Hypothalamus (tissue), 51 donors: ENCODE results near the gene TAPT1.
A peak's percentile ranks its signal among the peaks of the same experiment; 100 is the strongest.
"Not testable (repeated sequence)": the region's sequence is repeated elsewhere in the genome, so short reads cannot be mapped to it uniquely, and the experiment has no call there.

Experiments
- DNase-seq, 51 donors: peaks; one replicate each; lab custom pipeline; 2025; lab: John Stamatoyannopoulos, UW

Gene TAPT1

DNA sequence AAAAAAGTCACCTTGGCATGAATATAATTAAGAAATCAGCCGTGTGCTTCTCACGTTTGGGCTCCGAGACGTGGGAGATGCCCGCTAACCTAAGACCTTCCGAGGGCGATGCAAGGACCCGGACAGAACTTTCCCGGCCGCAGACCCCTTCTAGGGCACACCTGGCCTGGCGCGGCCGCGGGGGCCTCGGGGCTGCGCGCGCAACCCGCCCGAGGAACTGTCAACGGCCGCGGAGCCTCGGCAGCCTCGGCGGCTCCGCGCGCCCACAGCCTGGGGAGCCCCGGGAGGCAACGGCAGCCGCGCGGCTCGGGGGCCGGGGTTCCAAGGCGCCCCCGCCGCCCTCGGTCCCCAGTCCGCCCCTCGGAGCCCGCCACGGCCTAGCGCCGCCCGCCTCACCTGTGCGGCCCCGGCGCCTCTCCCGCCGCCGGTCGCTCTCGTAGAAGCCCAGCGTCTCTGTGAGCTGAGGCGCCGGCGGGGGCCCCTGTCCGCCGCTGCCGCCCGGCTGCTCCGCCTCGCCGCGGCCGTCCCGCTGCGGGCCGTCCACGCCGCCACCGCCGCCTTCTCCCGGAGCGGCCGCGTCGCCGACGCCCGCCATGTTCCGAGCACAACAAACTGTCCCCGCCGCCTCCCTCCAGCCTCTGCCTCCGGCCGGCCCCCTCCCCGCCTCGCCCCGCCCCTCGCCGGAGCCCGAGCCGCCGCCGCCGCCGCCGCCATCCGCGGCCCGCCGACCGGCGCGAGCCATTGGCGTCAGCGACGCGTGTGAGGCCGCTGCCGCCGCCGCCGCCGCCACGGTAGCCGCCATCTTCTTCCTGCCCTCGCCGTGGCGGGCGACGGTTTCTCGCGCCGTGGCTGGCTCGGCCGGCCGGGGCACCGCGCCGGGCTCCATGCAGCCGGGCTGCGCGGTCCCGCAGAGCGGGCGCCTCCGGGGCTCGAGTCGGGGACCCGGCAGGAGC, at the start of gene TAPT1:
TAPT1 (minus strand) TSS at position 609 of the 953 bp plus-strand sequence; CDS start at position 595, 14 bp downstream.
- peak in 49 of 51 donors; percentile 11 to 86 (median 71) for DNase-seq

- no peak for DNase-seq
These were observed 45.1 kb upstream of the TAPT1 start for GRCh38 chr4:16271411-16271810.

DNA sequence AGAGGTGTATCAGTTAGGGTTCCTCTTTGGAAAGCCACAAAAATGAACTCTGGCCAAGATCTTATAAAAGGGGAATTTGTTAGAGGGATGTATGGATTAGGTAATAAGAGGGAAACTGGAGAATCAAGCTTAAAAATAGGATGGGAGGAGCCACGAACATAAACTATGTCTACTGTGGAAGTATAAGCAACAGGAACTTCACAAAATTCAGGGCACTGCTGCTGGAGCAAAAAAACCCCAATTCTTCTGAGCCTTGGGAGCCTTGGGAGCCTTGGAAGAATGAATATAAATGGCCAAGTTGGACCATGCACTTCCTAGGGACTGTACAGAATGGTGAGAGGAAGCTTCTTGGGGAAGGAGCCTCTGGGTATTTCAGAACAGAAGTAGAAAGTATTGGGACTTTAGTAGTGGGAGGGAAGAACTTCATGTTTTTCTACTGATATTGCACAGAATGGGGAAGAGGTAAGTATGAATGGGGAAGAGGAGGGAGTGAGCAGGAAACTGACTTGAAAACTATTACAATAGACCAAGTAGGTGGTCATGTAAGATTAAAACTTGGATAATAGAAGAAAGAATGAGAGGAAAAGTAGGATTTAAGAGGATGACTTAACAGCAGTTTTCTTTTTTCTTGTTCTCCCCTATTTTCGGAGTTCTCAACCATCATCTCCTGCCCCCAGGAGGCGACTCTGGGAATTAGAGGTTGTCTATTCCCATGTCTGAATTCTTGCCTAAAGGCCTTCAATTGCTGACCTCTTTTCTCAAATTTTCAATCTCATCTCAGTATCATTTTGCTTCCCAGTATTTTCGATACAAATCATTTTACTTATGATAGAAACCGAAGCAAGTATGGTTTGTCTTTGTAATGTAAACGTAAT, 44.4 kb upstream of the TAPT1 start:
- DNase-seq: no peak

GRCh38 chr4:16269742-16270453, 43.6 kb upstream of the TAPT1 start:
- DNase-seq: not testable (repeated sequence)

DNA sequence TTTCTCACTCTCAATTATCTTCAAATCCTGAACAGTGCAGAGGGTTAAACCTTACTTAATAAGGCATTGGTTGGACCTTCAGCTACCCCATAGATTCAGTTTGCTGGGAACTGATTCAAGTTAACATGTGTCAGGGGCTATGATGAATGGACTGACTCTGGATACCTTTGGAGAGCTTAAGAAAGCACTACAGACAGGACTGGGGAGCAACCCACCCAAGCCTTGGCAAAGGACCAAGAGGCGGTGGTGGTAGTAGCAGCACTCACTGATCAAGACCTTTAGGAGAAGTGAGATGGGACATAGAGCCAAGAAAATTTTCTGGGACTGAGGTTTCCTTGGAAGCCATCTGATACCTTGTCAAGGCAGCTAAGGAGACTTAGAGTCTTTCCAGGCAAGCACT, 43.0 kb upstream of the TAPT1 start:
- no peak for DNase-seq

GRCh38 chr4:16268290-16268689, 42.0 kb upstream of the TAPT1 start:
- no peak for DNase-seq

DNA sequence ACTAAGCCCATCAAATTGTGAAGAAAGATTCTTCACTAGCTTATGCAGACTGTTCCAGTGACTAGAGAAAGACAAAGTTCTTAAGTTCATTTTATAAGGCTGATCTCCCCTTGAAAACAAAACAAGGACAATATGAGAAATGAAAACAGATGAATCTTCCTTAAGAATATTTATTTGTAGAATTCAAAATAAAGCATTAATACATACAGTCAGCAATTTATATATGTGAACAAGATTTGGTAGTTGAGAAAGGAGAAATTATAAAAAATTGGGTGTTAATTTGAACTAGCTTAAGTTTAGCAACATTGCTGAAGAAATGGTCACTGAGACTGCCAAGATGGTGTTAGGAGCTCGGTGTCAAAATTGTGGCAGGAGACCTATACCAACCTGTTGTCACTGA, 41.4 kb upstream of the TAPT1 start:
- DNase-seq: no peak

DNA sequence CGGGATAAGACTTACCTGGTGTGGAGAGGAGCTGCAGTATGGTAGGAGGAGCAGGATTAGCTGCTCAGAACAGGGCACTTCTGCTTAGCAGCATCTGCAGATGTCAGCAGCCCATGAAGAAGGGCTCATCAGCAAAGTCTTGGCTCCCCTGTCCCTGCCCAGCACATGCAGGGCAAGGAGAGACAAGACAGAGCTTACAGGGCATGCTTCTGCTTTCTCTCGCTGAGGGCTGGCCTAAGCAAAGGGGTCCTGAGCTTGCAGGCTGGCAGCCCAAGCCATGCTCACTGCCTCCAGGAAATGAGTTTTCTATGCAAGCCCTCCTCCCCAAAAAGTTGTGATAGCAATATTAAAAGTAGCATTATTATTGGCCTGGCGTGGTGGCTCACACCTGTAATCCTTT, 39.5 kb upstream of the TAPT1 start:
- DNase-seq: no peak

- peak in 1 of 51 donors; percentile 35 for DNase-seq
These were observed 38.5 kb upstream of the TAPT1 start for GRCh38 chr4:16264798-16265197.

DNA sequence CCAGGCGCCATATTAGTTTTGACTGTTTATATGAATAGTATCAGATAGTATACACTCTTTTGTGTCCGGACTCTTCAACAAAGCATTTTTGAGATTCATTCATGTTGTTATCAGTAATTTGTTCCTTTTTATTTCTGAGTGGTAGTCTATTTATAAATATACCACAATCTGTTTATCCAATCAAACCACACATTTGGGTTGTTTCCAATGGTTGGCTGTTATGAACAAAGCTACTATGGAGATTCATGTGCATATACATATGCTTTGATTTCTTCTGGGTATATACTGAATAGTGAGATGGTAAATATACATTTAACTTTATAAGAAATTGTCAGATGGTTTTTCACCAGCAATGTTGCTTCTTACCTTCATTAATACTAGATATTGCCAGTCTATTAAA, 36.8 kb upstream of the TAPT1 start:
- no peak for DNase-seq

- DNase-seq: no peak
These were observed 35.9 kb upstream of the TAPT1 start for GRCh38 chr4:16262188-16262587.

DNA sequence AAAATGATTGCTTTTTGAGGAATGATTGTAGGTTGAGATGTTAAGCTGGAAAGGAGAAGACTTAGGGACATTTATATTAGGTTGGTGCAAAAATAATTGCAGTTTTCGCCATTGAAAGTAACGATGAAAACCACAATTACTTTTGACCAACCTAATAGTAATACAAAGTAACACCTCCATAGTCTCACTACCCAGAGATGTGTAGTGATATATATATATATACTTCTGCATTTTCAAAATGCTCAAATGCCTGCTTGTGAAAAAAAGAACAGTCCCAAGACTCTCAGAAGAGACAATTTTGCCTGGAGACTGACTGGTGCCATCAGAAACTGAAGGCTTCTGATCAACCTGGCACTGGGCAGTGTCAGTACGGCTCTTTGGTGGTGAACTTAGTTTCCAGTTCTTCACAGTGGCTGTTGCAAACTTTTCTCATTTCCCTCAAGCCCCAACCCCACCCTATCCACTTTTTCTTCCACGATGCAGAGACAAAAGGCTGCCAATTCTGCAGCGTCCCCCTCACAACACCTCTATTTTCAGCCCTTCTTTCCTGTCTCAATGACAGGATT, 35.1 kb upstream of the TAPT1 start:
- no peak for DNase-seq

DNA sequence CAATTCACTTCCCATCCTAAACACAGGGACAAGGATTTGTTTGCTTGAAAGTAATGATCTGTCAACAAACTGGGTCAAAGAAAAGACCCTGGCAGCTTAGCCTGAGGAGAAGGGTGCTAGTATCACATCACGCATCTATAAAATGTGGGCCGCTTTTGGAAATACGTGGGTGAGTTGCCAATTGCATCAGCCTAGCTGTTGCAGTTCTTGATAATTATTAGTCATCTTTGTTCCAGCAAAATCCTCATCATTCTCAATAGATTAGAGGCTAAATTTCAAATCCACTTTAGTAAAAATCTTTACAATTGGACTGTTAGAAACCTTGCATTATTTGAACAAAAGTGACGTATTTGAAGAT, 33.6 kb upstream of the TAPT1 start:
- DNase-seq: peak in 1 of 51 donors; percentile 9

DNA sequence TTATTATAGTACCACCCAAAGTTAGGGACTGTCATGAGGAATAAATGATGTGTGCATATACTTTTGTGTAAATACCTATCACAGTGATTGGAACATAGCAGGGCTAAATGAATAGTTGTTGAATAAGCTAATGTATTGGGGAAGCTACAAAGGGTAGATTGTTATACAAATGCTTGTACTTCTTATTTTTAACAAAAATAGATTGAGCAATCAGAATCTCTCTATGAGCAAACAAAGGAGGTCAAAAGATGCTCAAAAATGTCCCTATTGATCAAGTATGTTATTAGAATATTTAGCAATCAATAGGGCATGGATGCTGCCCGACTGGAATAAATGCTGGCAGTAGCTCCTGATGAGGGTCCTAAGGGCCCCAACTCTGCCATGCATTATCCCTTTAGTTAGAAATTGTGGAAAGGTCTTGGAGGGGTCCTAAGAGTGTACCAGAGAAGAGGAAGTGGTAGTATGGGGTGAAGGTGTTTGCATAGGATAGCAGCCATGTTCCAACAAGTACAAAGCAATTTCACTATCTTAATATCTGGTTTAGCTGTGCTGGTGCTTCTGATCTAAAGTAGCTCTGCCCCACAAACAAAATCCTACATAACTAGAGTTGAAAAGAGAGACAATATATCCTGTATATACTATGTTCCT, 33.1 kb upstream of the TAPT1 start:
- DNase-seq: no peak

DNA sequence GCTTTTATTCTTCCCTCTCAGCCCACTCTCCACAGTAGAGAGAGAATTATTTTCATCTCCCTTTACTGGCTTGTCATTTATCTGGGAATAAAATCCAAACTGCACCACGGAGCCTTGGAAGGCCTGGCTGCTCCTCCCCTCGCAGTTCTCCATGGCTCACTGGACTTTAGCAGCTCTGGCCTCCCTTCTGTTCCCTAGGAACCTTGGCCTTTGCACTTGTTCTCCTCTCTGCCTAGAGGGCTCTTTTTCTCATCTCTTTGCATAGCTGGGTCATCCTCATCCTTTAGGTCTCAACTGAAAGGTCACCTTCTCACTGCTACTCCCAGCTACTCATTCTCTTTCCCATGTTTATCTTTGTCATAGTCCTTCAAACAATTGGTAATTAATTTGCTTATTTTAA, 31.3 kb upstream of the TAPT1 start:
- no peak for DNase-seq

- no peak for DNase-seq
These were observed 30.1 kb upstream of the TAPT1 start for GRCh38 chr4:16256343-16256742.

DNA sequence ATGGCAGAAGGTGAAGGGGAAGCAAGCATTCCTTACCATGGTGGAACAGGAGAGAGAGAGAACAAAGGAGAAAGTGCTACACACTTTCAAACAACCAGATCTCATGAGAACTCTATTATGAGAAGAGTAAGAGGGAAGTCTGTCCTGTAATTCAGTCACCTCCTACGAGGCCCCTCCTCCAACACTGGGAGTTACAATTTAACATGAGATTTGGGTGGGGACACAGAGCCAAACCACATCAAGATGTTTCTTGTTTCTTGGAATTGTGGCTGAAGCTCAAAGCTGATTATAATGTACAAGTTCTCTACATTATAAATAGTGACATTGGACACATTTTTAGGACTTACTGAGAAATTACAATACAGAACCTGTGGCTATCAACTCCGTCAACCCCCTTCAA, 29.5 kb upstream of the TAPT1 start:
- DNase-seq: no peak

GRCh38 chr4:16253127-16253960, 27.1 kb upstream of the TAPT1 start:
- DNase-seq: no peak
